Fibroblast of skin of abdomen (primary cell): ENCODE data around the gene HBQ1.
"Not testable (repeated sequence)": the region's sequence is repeated elsewhere in the genome, so short reads cannot be mapped to it uniquely, and the experiment has no call there.

Experiments used
- DNase-seq: peaks from one replicate; pipeline ENCODE4 v3.0.0-alpha.2; 2013

The HBQ1 gene

GRCh38 chr16:211631-212180 lies 31.4 kb downstream of the HBQ1 start:
- DNase-seq: not testable (repeated sequence)

DNA sequence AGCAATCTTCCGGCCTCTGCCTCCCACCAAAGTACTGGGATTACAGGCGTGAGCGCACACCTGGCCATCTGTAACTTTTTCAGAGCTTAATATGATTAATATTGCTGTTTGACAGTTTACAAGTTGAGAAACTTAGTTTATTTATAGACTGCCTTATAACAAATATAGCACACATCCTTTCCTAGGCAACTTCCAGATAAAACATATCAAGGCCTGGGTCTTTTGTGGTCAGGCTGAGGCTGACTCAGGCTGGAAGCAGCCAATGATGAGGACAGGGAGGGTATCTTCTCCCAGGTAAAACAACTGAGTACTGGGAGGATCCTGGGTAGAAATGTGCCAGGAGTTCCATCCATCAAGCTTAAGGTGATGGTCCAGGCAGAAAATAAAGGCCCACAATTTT lies 32.7 kb downstream of the HBQ1 start:
- no peak for DNase-seq

GRCh38 chr16:220021-220420 lies 39.8 kb downstream of the HBQ1 start:
- DNase-seq: no peak

GRCh38 chr16:228151-228851 lies 48.0 kb downstream of the HBQ1 start:
- DNase-seq: peak; percentile 6

DNA sequence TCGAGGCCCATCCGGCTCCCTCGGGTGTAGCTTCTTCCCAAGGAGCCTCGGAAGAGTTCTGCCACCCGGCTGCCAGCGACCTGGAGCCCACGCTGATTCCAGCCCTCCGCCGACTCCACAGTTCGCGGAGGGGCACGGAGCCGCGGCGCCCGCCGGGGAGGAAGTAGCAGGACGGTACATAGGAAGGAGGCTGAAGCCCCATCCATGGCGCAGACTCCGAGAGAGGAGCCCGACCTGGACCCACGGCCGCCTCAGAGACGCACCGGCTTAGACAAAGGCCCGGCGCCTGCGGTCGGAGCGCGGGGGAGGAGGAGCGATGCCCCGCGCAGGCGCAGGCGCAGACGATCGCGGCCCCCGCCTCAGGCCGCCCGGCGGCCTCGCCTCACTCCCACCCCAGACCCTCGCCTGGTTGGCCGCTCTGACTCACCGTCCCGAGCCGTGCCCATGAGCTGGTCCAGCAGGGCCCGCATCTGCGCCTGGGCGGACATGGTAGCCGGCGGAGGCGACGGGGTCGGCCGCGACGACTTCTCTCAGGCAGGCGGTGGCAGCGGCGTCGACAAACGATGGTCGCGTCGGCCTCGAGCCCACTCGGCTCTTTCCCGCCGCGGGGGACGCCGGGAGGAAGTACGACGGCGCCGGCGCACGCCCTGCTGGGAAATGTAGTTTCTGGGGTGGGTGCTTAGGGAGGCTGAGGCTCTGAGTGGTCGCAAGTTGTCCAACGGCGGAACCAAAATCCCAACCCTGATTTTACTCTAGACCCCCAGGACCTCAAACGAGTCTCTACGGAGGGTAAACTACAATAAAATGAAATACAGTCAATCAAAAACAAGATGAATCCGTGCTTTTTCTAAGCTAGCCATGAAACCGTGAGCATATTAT lies 48.8 kb downstream of the HBQ1 start, which contains the start of gene LUC7L:
Gene LUC7L, minus strand, starts transcription at position 598 of the 879 bp plus-strand sequence. Its CDS starts 110 bp downstream, at position 488.
- peak; percentile 86 for DNase-seq

- no peak for DNase-seq
Measured at GRCh38 chr16:229731-230281, 49.5 kb downstream of the HBQ1 start.

GRCh38 chr16:230351-230750 lies 50.1 kb downstream of the HBQ1 start:
- not testable (repeated sequence) for DNase-seq
